Activated CD4-positive, alpha-beta T cell treated with anti-CD3 and anti-CD28 coated beads, Interleukin-10, Interleukin-2, amounts not matched to agents 100 ng/mL and 50 ng/mL, durations not matched to agents 16 hours and 8 hours (primary cell): Measurements from ENCODE around the gene RNF151.
"Not testable (repeated sequence)": the region's sequence is repeated elsewhere in the genome, so short reads cannot be mapped to it uniquely, and the experiment has no call there.

ENCODE experiments used
- DNase-seq: peaks from one replicate; pipeline ENCODE4 v3.0.0-alpha.2; 2020

RNF151 gene, protein sequence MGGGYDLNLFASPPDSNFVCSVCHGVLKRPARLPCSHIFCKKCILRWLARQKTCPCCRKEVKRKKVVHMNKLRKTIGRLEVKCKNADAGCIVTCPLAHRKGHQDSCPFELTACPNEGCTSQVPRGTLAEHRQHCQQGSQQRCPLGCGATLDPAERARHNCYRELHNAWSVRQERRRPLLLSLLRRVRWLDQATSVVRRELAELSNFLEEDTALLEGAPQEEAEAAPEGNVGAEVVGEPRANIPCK

DNA sequence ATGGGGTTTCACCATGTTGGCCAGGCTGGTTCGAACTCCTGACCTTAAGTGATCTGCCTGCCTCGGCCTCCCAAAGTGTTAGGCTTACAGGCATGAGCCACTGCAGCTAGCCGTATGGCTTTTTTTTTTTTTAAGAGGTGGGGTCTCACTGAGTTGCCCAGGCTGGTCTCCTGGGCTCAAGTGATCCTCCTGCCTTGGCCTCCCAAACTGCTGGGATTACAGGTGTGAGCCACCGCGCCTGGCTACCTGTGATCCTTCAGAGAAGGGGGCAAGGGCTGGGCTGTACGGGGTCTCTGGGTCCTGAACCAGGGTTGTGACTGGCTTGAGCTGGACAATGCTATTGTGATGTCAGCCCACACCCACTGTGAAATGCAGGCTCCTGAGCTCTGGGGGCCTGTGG is at the start of gene RNF151:
TSS of gene RNF151 (plus strand) at position 397 of the 400 bp plus-strand sequence. CDS start 26 bp downstream, outside the sequence.
- DNase-seq = no peak

DNA sequence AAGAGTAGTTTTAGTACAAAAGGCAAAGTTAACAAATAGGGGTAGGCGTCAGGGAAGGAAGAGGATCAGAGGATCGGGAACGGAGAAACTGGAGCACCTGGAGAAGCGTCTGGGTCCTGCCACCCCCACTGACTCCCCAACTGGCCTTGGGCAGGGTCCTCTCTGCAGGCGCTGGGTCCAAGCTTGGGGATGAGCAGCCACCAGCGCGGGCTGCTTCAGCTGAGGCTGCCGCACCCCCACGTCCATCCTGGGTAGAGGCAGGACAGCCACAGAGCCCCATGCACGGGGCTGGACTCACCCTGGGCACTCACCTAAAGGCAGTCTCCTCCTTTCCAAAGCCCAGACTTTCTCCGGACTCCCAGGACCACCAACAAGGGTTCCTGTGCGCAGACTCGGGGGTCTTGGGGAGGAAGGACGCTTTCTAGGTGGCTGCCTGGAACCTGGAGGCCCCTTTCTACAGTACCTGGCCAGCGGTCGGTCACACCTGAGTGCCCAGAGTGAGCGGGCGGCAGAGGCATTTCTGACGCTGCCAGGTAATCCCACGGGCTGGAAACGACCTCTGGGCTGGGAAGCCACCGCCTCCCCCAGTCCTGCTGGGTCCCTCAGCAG is 49.5 kb upstream of the RNF151 start:
- no peak for DNase-seq

DNA sequence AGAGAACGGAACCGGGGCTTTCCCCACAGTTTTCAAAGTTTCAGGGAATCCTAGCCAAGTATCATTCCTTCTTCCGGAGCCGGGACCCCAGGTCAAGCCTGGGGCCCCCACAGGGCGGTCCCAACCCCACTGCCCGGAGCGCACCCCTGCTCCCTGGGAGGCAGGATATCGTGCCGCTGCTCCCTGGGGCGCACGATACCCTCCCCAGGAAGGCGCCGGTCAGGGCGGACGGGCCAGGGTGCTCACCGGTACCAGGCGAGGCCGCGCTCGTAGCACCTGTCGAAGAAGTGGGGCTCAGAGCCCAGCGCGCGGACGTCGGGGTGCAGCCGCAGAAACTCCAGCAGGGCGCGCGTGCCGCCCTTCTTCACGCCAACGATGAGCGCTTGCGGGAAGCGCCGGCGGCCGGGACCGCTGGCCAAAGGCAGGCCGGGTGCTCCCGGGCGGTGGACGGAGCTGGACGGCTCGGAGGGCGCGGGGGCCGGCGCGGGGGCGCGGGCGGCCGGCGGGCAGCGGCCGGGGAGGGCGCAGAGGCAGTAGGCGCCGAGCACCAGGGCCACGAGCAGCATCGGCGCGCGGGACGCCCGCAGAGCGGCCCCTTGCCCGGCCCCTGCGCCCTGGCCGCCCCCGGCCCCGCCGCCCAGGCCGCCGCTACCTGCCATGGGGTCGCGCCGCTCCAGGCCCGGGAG is 48.8 kb upstream of the RNF151 start:
- no peak for DNase-seq

DNA sequence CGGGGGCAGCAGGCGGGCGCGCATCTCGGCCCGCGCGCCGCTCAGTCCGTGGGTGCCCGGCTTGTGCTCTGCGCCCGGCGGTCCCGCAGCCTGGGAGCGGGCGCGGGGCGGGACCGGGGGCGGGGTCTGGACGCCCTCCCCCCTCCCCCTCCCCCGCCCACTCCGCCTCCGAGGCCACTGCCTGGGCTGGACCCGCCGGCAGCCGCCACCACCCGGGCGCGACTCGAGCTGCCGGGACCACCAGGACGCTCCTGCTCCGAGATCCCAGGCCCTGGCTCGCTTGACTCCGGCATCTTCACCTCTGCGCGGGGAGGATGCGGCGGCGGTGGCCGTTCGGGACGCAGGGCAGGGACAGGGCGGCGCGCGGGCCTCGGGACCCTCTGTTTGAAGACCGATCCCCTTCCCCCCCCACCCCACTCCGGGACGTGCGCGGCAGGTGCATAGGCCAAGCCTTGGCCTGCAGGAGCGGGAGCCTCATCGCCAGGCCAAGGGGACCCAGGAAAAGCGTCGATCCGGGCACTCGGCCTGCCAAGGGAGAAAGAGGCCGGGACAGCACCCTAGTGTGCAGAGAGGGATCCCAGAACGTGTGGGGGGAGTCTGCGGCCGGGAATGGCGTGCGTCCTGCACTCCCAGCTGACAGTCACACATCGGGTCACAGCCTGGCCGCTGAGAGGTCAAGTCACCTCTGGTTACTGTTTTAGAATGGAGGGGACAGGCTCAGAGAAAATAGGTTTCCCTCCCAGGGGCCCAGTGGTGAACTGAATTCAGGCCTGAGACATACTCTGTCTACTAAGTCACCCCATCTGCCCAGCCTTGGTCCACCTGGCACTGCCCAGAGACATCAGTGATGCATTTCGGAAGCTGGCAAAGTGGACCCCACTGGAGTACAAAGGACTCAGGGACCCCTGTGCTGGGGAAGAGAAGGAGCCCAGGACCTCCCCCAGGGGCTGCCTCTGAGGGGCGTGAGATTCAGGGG is 48.0 kb upstream of the RNF151 start, which contains the start of gene HS3ST6:
TSS of gene HS3ST6 (minus strand) at position 65 of the 976 bp plus-strand sequence. CDS start 92 bp downstream, outside the sequence.
- no peak for DNase-seq

DNA sequence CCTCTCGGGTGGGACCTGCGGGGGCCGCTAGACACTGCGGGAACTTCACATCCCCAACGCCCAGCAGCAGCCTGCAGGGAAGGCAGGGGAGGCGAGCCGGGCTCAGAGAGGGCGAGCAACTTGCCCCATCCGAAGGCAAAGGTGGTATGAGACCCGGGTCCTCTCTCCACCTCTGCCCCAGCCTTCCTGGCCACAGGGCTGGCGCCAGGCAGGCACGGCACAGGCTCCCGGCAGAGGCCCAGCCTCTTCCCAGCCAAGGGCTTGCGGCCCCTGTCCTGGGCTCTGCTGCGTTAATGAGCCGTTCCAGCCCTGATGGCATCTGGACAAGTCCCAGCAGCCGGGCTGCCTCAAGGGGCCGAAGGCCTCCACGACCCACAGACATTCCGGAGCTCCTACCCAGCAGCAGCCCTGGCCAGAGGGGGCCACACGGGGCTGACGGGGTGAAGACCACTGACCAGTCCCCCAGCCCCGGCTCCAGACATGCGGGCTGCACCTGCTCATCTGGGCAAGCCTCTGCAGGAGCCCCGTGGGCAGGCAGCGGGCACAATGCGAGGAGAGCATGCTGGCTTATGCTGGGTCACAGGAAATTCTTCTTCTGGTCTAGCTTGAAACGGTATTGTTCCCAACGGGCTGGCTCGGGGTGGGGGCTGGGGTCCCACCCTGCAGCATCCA is 47.2 kb upstream of the RNF151 start:
- no peak for DNase-seq

DNA sequence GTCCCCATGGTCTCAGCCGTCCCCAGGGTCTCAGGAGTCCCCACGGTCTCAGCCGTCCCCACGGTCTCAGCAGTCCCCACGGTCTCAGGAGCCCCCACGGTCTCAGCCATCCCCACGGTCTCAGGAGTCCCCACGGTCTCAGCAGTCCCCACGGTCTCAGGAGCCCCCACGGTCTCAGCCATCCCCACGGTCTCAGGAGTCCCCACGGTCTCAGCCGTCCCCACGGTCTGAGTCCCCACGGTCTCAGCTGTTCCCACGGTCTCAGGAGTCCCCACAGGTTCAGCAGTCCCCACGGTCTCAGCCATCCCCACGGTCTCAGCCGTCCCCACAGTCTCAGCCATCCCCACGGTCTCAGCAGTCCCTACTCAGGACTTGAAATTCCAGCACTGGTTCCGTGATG is 46.5 kb upstream of the RNF151 start:
- DNase-seq = not testable (repeated sequence)

DNA sequence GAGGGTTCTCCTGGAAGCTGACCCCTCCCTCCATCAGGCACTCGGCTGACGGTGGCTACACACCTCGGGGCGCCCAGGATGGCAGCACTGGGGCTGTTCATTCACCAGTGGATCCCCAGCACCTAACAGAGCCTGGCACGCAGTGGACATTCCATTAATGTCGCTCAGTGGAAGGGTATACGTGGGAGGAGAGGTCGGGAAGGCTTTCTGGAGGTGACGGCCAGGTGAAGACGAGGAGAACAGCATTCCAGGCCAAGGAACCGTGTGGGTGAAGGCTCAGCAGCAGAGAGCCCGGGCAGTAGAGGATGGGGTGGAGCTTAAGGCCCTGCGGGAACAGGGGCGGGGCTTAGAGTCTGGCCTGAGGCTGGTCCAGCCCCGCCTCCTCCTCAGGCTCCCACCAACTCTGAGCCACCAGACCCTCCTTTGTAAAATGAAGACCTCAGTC is 45.9 kb upstream of the RNF151 start:
- DNase-seq = peak; percentile 36

DNA sequence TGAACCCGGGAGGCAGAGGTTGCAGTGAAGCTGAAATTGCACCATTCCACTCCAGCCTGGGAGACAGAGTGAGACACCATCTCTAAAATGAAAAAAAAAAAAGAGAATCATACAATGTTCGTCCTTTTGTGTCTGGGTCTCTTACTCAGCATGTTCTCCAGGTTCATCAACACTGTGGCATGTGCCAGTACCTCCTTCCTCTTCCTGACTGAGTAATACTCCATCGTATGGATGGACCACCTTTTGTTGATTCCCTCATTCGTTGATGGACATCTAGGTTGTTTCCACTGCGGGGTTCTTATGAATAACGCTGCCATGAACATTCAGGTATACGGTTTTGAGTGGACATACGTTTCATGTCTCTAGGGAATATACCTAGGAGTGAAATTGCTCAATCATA is 44.3 kb upstream of the RNF151 start:
- no peak for DNase-seq

DNA sequence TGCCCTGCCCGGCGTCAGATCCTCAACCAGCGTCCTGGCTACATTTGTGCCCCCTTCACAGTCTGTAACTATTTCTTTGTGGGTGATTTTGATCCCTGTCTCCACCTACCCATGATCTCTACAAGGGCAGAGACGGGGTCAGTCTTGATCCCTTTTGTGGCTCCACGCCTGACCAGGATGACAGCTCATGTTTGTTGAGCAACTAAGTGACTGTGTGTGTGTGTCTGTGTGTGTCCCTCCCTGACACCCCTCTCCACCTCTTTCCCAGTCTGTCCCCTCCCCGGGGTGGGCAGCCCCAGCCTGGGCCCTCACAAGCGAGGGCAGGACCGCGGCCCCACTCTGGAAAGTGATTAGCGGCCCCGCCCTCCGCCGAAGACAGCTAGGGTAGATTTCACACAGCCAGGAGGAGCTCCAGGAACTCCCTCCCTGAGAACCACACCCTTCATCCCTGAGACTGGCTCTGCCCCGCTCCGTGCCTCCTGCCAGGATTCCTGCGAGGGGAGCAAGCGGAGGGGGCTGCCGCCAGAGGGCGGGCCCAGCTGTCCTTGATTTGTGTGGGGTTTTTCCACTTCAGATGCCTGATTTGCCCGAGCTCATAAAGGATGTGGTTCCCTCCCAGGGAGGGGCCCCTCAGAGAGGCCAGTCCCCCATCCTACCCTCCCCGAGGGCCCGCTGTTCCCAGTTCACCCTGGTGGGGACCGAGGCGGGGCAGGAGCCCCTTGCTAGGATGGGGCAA is 43.2 kb upstream of the RNF151 start:
- no peak for DNase-seq

DNA sequence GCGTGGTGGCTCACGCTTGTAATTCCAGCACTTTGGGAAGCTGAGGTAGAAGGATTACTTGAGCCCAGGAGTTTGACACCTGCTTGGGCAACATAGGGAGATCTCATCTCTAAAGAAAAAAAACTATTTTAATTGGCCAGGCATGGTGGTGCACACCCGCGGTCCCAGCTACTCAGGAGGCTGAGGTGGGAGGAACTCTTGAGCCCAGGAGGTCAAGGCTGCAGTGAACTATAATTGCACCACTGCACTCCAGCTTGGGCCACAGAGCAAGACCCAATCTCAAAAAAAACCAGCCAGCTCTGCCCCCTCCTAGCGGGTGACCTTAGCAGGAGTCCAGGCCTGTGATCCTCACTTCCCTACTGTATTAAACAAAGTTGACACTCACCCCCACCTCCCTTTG is 42.6 kb upstream of the RNF151 start:
- no peak for DNase-seq

DNA sequence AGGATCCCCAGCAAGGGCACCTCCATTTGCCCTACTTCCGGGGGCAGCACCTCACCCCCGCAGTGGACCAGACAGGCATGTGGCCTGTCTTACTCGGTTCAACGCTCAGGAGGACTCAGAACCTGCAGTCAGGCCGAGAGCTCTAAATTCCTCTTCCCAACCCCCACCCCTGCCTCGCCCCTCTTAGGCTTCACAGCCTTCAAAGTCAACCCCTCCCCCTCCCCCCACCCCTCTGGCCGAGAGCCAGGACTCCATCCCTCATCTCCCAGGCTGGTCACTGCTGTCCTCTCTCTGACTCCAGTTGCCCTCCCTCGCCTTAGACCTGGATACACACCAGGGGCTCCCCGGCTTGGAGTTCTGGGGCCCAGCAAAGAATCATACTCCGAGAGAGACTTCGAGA is 40.4 kb upstream of the RNF151 start:
- no peak for DNase-seq

DNA sequence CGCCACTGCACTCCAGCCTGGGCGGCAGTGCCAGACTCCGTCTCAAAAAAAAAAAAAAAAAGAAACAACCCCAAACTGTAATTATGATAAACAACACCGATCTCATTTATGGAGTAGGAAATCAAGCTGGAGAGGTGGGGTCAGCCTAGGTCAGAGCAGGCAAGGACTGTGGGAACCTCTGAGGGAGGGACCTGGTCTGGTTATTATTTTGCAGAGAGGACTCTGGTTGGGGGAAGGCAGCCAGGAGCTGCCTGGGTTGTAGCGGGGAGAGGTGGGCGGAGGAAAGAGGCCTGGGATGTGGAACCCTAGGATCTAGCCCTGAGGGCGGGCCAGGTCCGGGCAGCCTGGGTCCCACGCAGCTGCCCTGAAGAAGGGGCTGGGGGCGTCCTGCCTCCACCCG is 37.6 kb upstream of the RNF151 start:
- no peak for DNase-seq

DNA sequence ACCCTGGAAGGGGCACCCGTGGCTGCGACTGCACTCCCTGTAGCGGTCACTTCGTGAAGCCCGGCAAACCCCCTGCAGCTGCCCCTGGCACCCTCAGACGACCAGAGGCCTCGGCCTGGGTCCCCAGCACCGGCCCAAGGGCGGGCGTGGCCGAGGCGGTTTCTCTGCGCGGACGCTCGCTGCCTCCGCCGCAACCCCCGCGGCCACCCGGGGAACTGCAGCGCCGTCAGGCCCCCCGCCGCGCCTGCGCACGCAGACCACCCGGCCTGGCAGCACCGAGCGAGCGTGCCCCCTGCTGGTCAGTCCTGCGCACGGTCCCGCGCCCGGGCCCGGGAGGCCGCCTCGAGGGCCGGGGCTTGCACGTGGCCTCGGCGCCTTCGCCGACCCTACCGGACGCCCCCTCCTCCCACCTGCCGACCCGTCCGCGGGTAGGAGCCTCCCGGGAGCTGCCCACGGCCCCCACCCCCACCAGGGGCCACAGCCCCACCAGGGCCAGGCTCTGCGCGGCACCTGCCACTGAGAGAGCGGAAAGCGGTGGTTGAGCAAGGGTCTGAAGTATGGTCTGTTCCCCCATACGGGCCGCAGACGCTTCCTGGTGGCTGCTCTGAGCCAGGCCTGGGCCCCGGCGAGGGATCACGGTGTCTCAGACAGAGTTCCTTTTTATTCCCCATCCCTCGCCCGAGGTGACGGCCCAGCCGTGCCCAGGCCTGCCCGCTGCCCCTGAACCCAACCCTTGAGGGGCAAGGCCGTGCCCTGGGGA is 36.9 kb upstream of the RNF151 start:
- peak; percentile 94 for DNase-seq

DNA sequence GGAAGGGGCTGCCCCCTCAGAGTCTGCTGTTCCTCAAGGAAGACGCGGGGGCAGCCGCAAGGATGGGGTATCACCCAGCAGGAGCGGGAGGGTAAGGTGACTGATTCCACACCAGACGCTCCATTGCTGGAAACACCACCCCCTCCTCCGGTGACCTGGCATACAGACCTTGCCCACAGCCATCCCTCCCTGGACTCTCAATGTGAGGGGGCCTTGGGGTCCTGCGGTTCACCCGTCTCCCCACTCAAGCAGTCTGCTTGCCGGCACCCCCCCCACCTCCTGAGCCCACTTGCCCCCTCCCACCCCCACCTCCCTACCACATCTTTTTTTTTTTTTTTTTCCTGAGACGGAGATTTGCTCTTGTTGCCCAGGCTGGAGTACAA is 36.3 kb upstream of the RNF151 start:
- DNase-seq = no peak

DNA sequence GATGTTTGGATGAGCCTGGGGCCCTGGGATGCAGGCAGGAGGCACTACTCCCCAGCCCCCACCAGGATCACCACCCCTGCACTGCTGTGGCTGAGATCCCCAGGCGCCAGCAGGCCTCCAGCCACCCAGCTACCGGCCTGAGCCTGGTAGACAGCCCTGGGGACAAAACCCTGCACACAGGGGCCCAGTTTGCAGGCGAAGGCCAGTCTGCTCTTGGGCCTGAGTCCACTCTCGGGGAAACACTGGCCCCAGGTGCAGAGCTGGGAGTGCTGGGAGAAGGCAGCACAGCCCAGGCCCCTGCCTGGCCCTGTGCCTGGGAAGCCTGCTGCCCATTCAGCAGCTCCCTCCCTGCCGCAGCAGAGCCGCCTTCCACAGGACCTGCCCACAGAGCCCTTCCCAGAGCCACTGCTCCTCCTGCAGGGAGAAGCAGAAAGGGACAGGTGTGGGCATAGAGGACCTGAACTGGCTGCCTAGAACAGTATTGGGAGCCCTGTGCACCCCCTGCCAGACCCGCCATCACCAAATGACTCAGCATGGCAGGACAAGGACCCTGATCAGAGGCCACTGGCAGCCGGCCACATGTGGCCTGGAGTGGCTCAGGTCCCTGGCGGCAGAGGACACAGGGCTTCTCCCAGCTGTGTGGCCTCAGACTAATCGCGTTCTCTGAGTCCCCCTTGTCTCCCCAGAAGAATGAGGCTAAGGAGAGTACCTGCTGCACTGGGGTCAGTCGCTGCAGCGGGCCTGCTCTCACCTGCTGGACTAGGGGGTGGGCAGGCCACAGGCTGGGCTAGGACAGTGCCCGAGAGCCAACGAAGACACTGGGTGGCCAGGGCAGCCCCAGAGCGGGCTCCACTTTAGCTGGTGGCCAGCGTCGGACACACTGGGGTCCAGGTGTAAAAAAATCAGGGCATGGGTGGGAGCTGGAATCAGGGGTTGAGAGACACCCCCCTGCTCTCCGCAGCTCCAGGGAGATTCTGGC is 34.3 kb upstream of the RNF151 start:
- DNase-seq = no peak

DNA sequence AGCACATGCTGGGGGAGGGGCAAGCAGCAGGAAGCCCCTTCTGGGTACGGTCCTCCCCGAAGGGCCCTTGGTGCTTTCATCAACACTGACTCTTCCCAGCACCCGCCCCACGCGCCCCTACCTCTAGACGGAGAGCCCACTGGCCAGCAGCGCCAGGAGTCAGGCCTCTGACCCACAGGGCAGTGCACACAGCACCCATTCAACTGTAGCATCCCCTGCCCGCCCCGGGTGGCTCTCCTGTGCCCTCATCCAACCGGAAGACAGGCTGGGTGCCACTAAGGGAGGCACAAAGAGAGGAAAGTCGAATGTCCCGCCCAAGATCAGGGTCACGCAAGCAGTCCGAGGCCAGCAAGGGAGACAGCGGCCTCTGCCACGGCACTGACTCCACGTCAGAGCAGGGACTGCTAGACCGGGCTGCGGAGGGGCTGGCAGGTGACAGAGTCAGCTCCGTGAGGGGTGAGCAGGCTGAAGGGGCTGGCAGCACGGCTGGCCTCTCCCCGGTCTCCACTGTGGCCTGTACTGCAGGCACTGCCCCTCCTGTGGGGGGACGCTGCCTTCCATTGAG is 33.5 kb upstream of the RNF151 start:
- DNase-seq = no peak

DNA sequence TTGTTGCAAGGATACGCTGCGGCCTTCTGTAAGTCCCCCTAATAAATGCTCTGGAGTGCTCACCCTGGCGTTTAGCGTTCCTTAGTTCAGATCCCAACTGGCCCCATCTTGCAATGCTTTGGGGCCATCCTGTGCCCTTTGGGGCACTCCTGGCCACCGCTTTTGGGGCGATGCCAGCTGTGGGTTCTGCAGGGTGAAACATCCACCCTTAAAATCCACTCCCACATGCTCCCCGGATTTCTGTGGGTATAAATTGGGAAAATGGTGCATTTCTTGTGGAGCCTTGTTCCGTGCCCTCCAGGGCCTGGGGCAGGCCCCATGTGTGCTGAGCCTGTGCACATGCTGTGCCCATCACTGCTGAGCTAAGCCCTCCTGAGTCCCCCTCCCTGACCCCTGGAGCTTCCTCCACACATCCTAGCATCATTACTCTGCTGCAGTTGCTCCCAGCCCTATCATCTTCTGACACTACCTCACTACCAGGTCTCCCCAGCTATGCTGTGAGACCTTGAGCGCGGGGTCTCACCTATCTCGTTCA is 29.6 kb upstream of the RNF151 start:
- no peak for DNase-seq

DNA sequence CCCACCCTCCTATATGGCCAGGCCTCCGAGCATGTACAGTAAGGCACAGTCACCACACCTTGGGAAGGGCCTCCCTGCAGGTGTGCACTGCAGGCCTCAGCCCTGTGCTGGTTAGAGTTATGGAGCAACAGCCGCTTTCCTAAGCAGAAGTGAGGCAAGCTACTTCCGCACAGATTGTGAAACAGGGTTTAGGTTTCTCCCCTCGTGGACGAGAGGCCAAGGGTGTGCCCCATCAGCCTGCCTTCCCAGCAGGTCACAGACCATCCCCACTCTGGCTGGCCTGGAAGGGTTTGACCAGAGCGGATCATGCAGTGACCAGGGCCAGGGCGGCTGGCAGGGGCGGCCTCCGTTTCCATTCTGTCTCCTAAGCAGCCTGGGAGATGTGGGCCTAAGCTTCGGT is 28.3 kb upstream of the RNF151 start:
- no peak for DNase-seq

DNA sequence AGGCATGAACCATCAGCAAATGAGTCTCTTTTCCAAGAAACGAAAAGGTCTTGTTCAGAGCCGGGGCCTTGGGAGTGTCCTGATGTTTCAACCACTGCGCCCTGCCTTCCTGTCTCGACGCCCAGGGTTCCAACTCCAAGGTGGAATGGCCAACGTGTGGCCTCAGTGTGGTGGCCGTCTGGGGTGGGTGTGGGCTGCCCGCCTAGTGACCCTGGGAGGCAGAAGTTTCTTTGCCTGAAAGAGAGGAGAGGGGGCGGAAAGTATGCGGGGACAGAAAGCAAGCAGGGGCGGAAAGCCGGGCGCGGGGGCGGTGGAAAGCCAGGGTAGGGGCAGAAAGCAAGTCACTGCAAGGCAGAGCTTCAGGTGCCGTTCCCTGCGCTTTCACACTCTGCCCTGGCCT is 27.7 kb upstream of the RNF151 start:
- no peak for DNase-seq
